ENCODE measurements around the gene WFDC5.

WFDC5 gene

DNA sequence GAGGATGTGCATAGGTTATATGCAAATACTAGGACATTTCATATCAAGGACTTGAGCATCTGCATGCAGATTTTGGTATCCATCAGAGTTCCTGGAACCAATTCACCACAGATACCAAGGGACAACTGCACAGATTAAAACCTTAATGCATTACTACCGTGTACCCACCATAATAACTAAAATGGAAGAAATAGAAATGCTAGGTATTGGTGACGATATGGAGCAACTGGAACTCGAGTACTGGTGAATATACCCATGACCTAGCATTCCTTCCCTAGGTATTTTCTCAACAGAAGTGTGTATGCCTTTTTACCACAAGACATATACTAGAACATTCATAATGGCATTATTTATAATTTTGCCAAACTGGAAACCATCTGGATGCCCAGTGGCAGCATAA is 32.5 kb downstream of the WFDC5 start:
- TF ChIP-seq EZH2phosphoT487 (conservative IDR thresholded peaks at IDR 0.05; ENCODE audit: low read length) (no peak), CTCF (IDR thresholded peaks at IDR 0.05; ENCODE audit: insufficient read depth, low read length, poor library complexity, severe bottlenecking) (no peak)
- H3K79me2 ChIP-seq (ENCODE audit: insufficient read depth, low read length): no peaks in the 10 kb centered on the region

GRCh38 chr20:45080867-45081624 is 33.9 kb downstream of the WFDC5 start:
- no peaks in the 10 kb centered on the region for H3K79me2 ChIP-seq (ENCODE audit: insufficient read depth, low read length)
- no peak overlapping the region for H2AFZ ChIP-seq (ENCODE audit: low read depth, low read length, severe bottlenecking)
- H3K27me3 ChIP-seq (ENCODE audit: low read length): no peaks in the 10 kb centered on the region
- TF ChIP-seq EZH2phosphoT487 (conservative IDR thresholded peaks at IDR 0.05; ENCODE audit: low read length) (no peak), CTCF (IDR thresholded peaks at IDR 0.05; ENCODE audit: insufficient read depth, low read length, poor library complexity, severe bottlenecking) (peak; percentile 14)
- no peaks in the 10 kb centered on the region for H3F3A ChIP-seq (ENCODE audit: insufficient read depth)
- no peaks in the 10 kb centered on the region for H4K20me1 ChIP-seq (ENCODE audit: low read depth, low read length)
- no peak overlapping the region for H3K4me2 ChIP-seq (ENCODE audit: low read depth, low read length, poor library complexity, severe bottlenecking)
- H3K9ac ChIP-seq (ENCODE audit: low read length): no peak overlapping the region
- H3K36me3 ChIP-seq (ENCODE audit: low read length): peaks cover 54% of the 10 kb centered on the region
- no peaks in the 10 kb centered on the region for H3K9me2 ChIP-seq (replicated peaks; ENCODE audit: insufficient read depth, low read length)
- H3K9me3 ChIP-seq (ENCODE audit: insufficient read depth, low read length): no peaks in the 10 kb centered on the region
- H3K27ac ChIP-seq (ENCODE audit: low read depth, low read length): no peak overlapping the region
- no peak overlapping the region for H3K4me3 ChIP-seq (ENCODE audit: insufficient read depth, low read length, poor library complexity, severe bottlenecking)

More for the DNA sequence above, 32.5 kb downstream of the WFDC5 start:
- no peak overlapping the region for H3K9ac ChIP-seq (ENCODE audit: low read length)
- no peak overlapping the region for H3K27ac ChIP-seq (ENCODE audit: low read depth, low read length)
- H3K27me3 ChIP-seq (ENCODE audit: low read length): no peaks in the 10 kb centered on the region
- H4K20me1 ChIP-seq (ENCODE audit: low read depth, low read length): no peaks in the 10 kb centered on the region
- H3K4me3 ChIP-seq (ENCODE audit: insufficient read depth, low read length, poor library complexity, severe bottlenecking): no peak overlapping the region
- H3K36me3 ChIP-seq (ENCODE audit: low read length): peaks cover 48% of the 10 kb centered on the region
- no peaks in the 10 kb centered on the region for H3F3A ChIP-seq (ENCODE audit: insufficient read depth)
- H3K9me3 ChIP-seq (ENCODE audit: insufficient read depth, low read length): no peaks in the 10 kb centered on the region
- H3K4me2 ChIP-seq (ENCODE audit: low read depth, low read length, poor library complexity, severe bottlenecking): no peak overlapping the region
- H3K9me2 ChIP-seq (replicated peaks; ENCODE audit: insufficient read depth, low read length): no peaks in the 10 kb centered on the region
- no peak overlapping the region for H2AFZ ChIP-seq (ENCODE audit: low read depth, low read length, severe bottlenecking)

DNA sequence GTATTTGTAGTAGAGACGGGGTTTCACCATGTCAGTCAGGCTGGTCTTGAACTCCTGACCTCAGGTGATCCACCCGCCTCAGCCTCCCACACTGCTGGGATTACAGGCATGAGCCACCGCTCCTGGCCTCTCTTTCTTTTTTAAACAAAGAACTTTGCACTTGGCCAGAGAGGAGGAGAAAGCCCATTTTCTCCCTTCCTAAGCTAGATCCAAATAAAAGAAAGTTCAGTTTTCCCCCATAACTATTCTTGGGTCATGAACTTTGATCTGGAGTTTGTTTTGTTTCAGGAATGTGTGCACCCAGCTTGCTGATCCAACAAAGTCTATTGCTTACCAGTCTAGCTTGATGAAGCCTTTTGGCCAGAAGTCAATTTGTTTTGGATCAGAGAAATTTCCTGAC is 37.4 kb downstream of the WFDC5 start:
- no peaks in the 10 kb centered on the region for H3K9me2 ChIP-seq (replicated peaks; ENCODE audit: insufficient read depth, low read length)
- no peak overlapping the region for H3K27ac ChIP-seq (ENCODE audit: low read depth, low read length)
- no peaks in the 10 kb centered on the region for H3K27me3 ChIP-seq (ENCODE audit: low read length)
- H3K9me3 ChIP-seq (ENCODE audit: insufficient read depth, low read length): no peaks in the 10 kb centered on the region
- no peaks in the 10 kb centered on the region for H4K20me1 ChIP-seq (ENCODE audit: low read depth, low read length)
- no peak overlapping the region for H3K4me3 ChIP-seq (ENCODE audit: insufficient read depth, low read length, poor library complexity, severe bottlenecking)
- no peak for TF ChIP-seq EZH2phosphoT487 (conservative IDR thresholded peaks at IDR 0.05; ENCODE audit: low read length)
- no peak for TF ChIP-seq CTCF (IDR thresholded peaks at IDR 0.05; ENCODE audit: insufficient read depth, low read length, poor library complexity, severe bottlenecking)
- no peak overlapping the region for H3K4me2 ChIP-seq (ENCODE audit: low read depth, low read length, poor library complexity, severe bottlenecking)
- H3F3A ChIP-seq (ENCODE audit: insufficient read depth): no peaks in the 10 kb centered on the region
- peaks cover 62% of the 10 kb centered on the region for H3K36me3 ChIP-seq (ENCODE audit: low read length)
- no peak overlapping the region for H3K9ac ChIP-seq (ENCODE audit: low read length)
- H2AFZ ChIP-seq (ENCODE audit: low read depth, low read length, severe bottlenecking): no peak overlapping the region
- peaks cover 2% of the 10 kb centered on the region; the same call in 1 of the 2 replicates for H3K79me2 ChIP-seq (ENCODE audit: insufficient read depth, low read length)

Measured in SU-DHL-6 (cell line).